Right atrium auricular region (tissue), 2 donors: ENCODE measurements around the gene SARDH. TPM values are rescaled to one million over a fixed set of nuclear protein-coding genes. Genes with fewer than 3 reads are reported as not detected.

ENCODE experiments used
- DNase-seq: peaks from one replicate; pipeline ENCODE4 v3.0.0-alpha.2; 2019; ENCODE audit warnings: low spot score
- H3K27ac ChIP-seq, 2 donors: fragments of 200-600 bp; sonication (generic); 1 replicate in 1 of 2; 2 replicates in 1 of 2; pipeline ENCODE4 v1.5.1; 2016 to 2019
- H3K27me3 ChIP-seq, 2 donors: fragments of 200-600 bp; sonication (generic); one replicate each; pipeline versions ENCODE4 v1.5.1 to v1.6.0; 2017 to 2019
- H3K36me3 ChIP-seq: fragments of 200-600 bp; sonication (generic); one replicate; pipeline ENCODE4 v1.5.1; 2016
- H3K4me1 ChIP-seq, 2 donors: fragments of 200-600 bp; sonication (generic); one replicate each; pipeline versions ENCODE4 v1.5.1 to v1.6.0; 2017 to 2019
- H3K4me3 ChIP-seq, 2 donors: fragments of 200-600 bp; sonication (generic); 1 replicate in 1 of 2; 2 replicates in 1 of 2; pipeline ENCODE4 v1.5.1; 2017 to 2019; ENCODE audit warnings: mild to moderate bottlenecking in 1 of 2, moderate library complexity in 1 of 2
- H3K9me3 ChIP-seq, 2 donors: fragments of 200-600 bp; sonication (generic); one replicate each; pipeline ENCODE4 v1.5.1; 2019
- total RNA-seq, 2 donors: library from RNA; depleted of rRNA; stranded (reverse); fragments of >200 nt; gene quantifications; one replicate each; pipeline ENCODE4 v1.1.0, GENCODE V29; 2016
- TF ChIP-seq, protein P1 (sequence below), 2 donors: fragments of 200-600 bp; sonication (generic); IDR thresholded peaks; one replicate each; pipeline ENCODE4 v1.5.1; 2019; ENCODE audit warnings: antibody characterized with exemption in 2 of 2

SARDH gene
- total RNA-seq, 2 donors from 2014 or later, result 0.63 to 0.94 TPM

DNA sequence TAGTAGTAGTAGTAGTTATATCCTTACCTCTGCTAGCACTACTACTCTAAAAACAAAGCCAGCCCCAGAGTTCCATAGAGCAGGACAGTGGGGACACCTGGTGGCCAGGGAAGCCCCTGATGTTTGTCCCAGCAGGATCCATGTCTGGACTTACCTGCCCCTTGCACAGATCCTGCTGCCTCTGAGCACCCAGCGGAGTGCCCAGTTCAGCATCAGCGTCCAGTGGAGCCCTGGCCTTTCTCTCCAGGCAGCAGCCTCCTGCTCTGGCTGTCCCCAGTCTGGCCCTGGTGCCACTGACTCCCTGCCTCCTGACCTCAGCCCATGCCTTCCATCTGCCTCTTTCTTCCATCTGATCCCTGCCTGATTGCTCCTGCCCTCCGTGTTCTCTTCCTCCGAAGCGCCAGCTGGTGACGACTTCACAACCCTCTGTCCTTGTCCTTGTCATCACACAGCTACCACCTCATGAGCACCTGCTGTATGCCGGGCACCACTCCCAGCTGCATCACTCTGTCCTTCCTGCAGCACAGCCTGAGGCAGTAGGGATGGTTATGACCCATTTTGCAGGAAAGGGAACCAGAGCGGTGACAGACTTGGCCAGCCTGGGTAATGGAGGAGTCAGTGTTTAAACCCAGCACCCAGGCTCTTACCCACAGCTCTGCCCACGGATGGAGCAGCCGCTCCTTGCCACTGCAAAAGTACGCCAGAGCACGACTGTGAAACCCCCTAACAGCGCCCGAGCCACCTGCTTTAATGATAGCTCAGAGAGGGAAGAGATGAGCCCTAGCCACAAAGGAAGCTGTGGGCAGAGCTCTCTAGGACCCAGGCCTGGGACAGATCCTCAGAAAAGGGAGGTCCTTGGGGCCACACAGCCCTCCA, 11.5 kb downstream of the SARDH start:
- Histone ChIP-seq H3K36me3 (no peaks in the 10 kb centered on the region), H3K27me3 (no peaks in the 10 kb centered on the region), H3K9me3 (no peaks in the 10 kb centered on the region), H3K4me3 (no peak overlapping the region), H3K27ac (no peak overlapping the region), H3K4me1 (no peaks in the 10 kb centered on the region)
- TF ChIP-seq, protein P1, sequence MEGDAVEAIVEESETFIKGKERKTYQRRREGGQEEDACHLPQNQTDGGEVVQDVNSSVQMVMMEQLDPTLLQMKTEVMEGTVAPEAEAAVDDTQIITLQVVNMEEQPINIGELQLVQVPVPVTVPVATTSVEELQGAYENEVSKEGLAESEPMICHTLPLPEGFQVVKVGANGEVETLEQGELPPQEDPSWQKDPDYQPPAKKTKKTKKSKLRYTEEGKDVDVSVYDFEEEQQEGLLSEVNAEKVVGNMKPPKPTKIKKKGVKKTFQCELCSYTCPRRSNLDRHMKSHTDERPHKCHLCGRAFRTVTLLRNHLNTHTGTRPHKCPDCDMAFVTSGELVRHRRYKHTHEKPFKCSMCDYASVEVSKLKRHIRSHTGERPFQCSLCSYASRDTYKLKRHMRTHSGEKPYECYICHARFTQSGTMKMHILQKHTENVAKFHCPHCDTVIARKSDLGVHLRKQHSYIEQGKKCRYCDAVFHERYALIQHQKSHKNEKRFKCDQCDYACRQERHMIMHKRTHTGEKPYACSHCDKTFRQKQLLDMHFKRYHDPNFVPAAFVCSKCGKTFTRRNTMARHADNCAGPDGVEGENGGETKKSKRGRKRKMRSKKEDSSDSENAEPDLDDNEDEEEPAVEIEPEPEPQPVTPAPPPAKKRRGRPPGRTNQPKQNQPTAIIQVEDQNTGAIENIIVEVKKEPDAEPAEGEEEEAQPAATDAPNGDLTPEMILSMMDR (IDR thresholded peaks at IDR 0.05), result peak; percentile 65 to 67
- DNase-seq, result no peak

GRCh38 chr9:133725886-133726285, 12.3 kb downstream of the SARDH start:
- Histone ChIP-seq H3K9me3 (no peaks in the 10 kb centered on the region), H3K36me3 (no peaks in the 10 kb centered on the region), H3K27me3 (no peaks in the 10 kb centered on the region), H3K27ac (no peak overlapping the region), H3K4me1 (no peaks in the 10 kb centered on the region), H3K4me3 (no peak overlapping the region)
- TF ChIP-seq, protein P1 (IDR thresholded peaks at IDR 0.05), result no peak
- DNase-seq, result no peak

- Histone ChIP-seq H3K4me1 (peaks cover 0 to 21% of the 10 kb centered on the region in 2 donors), H3K27ac (no peak overlapping the region), H3K4me3 (no peak overlapping the region), H3K27me3 (no peaks in the 10 kb centered on the region), H3K9me3 (no peaks in the 10 kb centered on the region), H3K36me3 (no peaks in the 10 kb centered on the region)
- TF ChIP-seq, protein P1 (IDR thresholded peaks at IDR 0.05), result no peak
- no peak for DNase-seq
Observed at GRCh38 chr9:133718563-133719315, 19.4 kb downstream of the SARDH start.

GRCh38 chr9:133717113-133718031, 20.8 kb downstream of the SARDH start:
- Histone ChIP-seq H3K4me3 (no peak overlapping the region), H3K36me3 (no peaks in the 10 kb centered on the region), H3K27me3 (no peaks in the 10 kb centered on the region), H3K4me1 (peaks cover 0 to 21% of the 10 kb centered on the region in 2 donors), H3K9me3 (no peaks in the 10 kb centered on the region), H3K27ac (no peak overlapping the region)
- no peak for DNase-seq
- TF ChIP-seq, protein P1 (IDR thresholded peaks at IDR 0.05), result no peak

DNA sequence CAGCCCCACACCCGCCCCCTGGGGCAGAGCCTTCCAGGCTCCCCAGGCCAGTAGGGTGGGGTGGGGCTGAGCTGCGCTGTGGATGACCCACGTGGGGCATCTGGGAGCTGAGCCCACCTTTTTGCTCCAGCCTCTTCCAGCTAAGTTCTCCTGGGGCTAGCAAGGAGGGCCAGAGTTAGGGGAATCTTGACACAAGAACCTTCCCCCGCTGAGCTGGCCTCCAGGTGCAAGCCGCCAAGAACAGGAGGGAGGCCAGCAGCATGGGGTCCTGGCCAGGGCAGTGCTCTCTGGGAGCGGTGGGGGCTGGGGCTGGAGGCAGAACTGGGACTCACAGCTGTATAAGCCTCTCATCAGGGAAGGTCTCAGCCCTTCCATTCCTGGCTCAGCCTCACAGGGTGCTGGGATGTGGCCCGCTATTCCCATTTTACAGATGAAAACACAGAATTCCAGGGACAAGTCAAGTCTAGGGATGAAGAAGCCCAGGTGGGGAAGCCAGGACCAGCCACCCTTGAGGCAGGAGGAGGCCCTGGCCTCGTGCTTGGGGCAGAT, 21.5 kb downstream of the SARDH start:
- no peak overlapping the region for H3K4me3 ChIP-seq
- TF ChIP-seq, protein P1 (IDR thresholded peaks at IDR 0.05), result no peak
- H3K9me3 ChIP-seq, result no peaks in the 10 kb centered on the region
- peaks cover 0 to 21% of the 10 kb centered on the region in 2 donors for H3K4me1 ChIP-seq
- H3K27ac ChIP-seq, result no peak overlapping the region
- no peaks in the 10 kb centered on the region for H3K36me3 ChIP-seq
- DNase-seq, result peak; percentile 70
- H3K27me3 ChIP-seq, result no peaks in the 10 kb centered on the region
